ENCODE measurements around the gene MLANA.

MLANA gene, protein sequence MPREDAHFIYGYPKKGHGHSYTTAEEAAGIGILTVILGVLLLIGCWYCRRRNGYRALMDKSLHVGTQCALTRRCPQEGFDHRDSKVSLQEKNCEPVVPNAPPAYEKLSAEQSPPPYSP

DNA sequence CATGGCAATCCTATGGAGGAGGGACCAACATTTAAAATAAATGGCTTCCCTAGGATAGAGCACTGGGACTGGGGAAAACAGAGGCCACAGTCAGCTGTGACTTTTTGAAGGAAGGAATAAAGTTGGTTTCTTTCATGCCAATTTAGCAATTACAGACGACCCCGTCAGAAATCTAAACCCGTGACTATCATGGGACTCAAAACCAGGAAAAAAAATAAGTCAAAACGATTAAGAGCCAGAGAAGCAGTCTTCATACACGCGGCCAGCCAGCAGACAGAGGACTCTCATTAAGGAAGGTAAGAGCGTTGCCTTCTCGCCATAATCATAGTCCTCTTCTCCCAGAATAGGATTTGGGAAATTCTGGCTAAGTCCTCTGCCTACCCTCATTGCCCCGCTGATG lies at the start of gene MLANA:
TSS of gene MLANA (plus strand) at position 249 of the 400 bp plus-strand sequence. CDS start 1,586 bp downstream, outside the sequence.
- in situ Hi-C loops (cut with MboI; ENCODE audit: low sequenced_read_pairs): loop anchor here (25.0 kb wide), 3 partner anchors 147 to 672 kb away; no protein-coding TSS in a partner anchor

- in situ Hi-C loops (cut with MboI; ENCODE audit: low sequenced_read_pairs): no loop called here
These were observed 48.7 kb upstream of the MLANA start for GRCh38 chr9:5841771-5842573.

- in situ Hi-C loops (cut with MboI; ENCODE audit: low sequenced_read_pairs): no loop called here
These were observed 47.5 kb upstream of the MLANA start for GRCh38 chr9:5842929-5843793.

DNA sequence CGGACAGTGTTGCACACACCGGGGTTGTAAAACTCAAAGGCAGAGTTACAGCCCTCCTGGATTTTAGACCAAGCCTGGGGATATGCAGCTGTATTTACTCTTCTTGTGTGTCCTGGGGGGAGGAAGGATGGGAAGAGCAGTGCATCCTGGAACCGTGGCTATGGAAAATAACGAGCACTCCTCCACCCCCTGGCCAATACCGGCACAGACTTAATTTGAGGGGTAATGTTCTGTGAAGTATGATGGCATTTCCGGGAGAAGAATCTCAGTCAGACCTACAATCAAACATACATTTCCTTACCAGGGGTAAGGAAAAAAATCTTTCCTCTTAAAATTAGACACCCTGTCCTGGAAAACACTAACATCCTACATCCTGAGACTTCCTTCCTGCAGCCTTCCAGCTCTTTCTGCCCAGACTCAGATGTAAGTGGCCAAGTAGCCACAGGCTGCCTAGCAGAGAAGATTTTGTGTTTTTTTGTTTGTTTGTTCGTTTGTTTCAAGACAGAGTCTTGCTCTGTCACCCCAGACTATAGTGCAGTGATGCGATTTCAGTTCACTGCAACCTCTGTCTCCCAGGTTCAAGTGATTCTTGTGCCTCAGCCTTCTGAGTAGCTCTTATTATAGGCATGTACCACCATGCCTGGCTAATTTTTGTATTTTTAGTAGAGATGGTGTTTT lies 46.8 kb upstream of the MLANA start:
- in situ Hi-C loops (cut with MboI; ENCODE audit: low sequenced_read_pairs): no loop called here

- in situ Hi-C loops (cut with MboI; ENCODE audit: low sequenced_read_pairs): no loop called here
These were observed 45.5 kb upstream of the MLANA start for GRCh38 chr9:5845157-5845531.

- in situ Hi-C loops (cut with MboI; ENCODE audit: low sequenced_read_pairs): no loop called here
These were observed 44.6 kb upstream of the MLANA start for GRCh38 chr9:5846096-5846495.

- in situ Hi-C loops (cut with MboI; ENCODE audit: low sequenced_read_pairs): no loop called here
These were observed 44.2 kb upstream of the MLANA start for GRCh38 chr9:5846501-5846921.

GRCh38 chr9:5848372-5848882 lies 42.3 kb upstream of the MLANA start:
- in situ Hi-C loops (cut with MboI; ENCODE audit: low sequenced_read_pairs): no loop called here

GRCh38 chr9:5850724-5851122 lies 40.0 kb upstream of the MLANA start:
- in situ Hi-C loops (cut with MboI; ENCODE audit: low sequenced_read_pairs): no loop called here

DNA sequence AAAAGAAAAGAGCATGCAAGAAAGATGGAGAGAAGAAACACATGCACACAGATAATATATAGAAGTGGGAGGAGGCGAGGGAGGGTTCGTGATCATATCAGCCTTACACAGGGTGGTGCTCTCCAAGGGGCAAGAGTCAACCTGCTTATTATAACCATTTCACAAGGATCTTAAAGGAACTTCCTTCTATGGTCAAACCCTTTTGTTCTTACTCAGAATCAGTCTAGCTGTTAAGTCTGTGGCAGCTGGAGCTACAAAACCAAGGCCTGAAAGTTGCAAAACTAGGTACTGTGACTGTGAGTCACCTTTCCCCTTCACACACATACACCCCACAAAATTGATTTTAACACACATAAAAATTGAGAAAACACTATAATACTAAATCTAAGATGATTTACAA lies 39.2 kb upstream of the MLANA start:
- in situ Hi-C loops (cut with MboI; ENCODE audit: low sequenced_read_pairs): no loop called here

DNA sequence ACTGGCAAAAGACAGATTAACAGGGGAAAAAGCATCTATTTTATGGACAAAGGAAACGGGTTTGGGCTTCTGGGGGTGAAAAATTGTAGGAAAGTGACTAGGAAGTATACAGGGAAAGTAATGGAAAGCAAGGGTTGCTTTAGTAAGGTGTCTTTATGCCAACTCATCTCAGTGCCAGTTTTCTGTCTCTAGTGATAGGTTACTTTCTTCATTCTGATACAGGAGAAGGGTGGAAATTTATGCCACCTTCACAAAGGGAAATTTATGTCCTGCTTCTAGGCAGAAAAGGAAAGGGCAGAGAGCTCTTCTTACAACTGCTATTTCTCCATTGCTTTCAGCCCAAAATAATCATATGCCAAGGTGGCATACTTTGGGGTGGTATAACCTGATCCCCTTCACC lies 37.7 kb upstream of the MLANA start:
- in situ Hi-C loops (cut with MboI; ENCODE audit: low sequenced_read_pairs): no loop called here

DNA sequence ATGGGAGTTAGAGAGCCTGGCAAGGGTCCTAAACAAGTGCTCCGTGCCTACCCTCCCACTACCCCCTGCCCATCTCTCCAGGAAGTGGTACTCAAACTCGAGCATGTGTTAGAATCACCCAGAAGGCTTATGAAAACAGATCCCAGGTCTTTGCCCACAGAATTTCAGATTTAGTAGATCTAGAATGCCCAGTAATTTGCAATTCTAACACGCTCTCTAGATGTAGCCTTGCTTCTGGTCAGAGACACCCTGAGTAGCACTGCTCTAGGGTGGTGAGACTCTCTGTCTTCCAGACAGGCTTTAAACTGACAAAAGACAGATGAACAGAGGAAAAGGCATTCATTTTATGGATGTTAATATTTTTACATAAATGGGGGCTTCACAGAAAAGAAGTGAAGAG lies 37.1 kb upstream of the MLANA start:
- in situ Hi-C loops (cut with MboI; ENCODE audit: low sequenced_read_pairs): no loop called here

GRCh38 chr9:5854063-5854790 lies 36.5 kb upstream of the MLANA start:
- in situ Hi-C loops (cut with MboI; ENCODE audit: low sequenced_read_pairs): no loop called here

- in situ Hi-C loops (cut with MboI; ENCODE audit: low sequenced_read_pairs): no loop called here
These were observed 32.8 kb upstream of the MLANA start for GRCh38 chr9:5857928-5858327.

DNA sequence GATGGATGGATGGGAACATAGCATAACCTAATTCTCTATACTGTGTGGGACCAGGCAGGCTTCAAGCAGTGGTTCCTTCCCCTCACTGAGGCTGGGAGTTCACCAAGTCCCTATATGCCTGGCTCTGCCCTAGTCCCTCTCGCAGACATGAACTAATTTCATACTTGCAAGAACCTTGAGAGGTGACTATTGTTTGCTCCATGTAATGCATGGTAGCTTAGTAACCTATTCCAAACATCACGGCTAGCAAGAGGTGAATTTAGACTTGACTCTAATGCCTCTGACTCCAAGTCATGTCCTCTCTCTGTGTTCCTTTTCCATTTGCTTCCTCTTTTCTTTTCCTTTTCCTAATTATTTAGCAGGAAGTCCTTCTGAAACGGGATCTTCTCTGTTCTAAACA lies 31.9 kb upstream of the MLANA start:
- in situ Hi-C loops (cut with MboI; ENCODE audit: low sequenced_read_pairs): no loop called here

GRCh38 chr9:5863092-5863746 lies 27.5 kb upstream of the MLANA start:
- in situ Hi-C loops (cut with MboI; ENCODE audit: low sequenced_read_pairs): no loop called here

- in situ Hi-C loops (cut with MboI; ENCODE audit: low sequenced_read_pairs): no loop called here
These were observed 26.2 kb upstream of the MLANA start for GRCh38 chr9:5864446-5864845.

GRCh38 chr9:5866272-5866671 lies 24.4 kb upstream of the MLANA start:
- in situ Hi-C loops (cut with MboI; ENCODE audit: low sequenced_read_pairs): no loop called here

DNA sequence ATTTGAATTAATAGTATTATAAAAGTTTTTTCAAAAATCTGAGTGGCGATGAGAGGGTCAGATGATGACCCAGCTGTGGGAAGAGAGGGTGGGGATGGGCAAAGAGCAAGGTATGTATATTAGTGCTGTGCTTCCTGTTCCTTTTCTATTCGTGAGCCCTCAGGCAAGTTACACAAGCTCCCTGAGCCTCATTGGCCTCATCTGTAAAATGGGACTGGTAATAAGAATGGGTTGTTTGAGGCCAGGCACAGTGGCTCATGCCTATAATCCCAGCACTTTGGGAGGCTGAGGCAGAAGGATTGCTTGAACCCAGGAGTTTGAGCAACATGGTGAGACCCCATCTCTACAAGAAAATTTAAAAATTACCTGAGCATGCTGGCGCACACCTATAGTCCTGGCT lies 24.0 kb upstream of the MLANA start:
- in situ Hi-C loops (cut with MboI; ENCODE audit: low sequenced_read_pairs): no loop called here

DNA sequence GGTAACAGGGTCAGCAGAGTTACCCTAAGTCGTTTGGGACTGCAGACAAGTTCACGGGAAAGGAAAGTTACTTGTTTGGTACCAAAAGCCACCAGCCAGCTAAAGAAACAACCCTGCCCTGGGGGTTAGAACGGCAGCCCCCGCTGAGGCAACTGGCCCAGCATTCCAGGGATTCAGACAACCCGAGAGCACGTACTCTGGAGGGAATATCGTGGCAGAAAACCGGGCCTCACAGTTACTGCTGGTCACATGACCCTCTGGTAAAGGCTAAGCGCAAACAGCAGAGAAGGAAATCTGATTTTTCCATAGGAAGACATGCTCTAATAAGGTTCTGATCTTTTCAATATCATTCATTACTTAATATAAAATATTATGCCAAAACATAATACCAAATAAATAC lies 22.5 kb upstream of the MLANA start:
- in situ Hi-C loops (cut with MboI; ENCODE audit: low sequenced_read_pairs): no loop called here
